ENCODE data around the gene ODR4. TPM values are rescaled to one million over a fixed set of nuclear protein-coding genes. Genes with fewer than 3 reads are reported as not detected.
"Not testable (repeated sequence)": the region's sequence is repeated elsewhere in the genome, so short reads cannot be mapped to it uniquely, and the experiment has no call there.

The ODR4 gene
- polyA plus RNA-seq, 1 of the 3 experiments (the other 2 are of a cell fraction): 8.2 TPM

DNA sequence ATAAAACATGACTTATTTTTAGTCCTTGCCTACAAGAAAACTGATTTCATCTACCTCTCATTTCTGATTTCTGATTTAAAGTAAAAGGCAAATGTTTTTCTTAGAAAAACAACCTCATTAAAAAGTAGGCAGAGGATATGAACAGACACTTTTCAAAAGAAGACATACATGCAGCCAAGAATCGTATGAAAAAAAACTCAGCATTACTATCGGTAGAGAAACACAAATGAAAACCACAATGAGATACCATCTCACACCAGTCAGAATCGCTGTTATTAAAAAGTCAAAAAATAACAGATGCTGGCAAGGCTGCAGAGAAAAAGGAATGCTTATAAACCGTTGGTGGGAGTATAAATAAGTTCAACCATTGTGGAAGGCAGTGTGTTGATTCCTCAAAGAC lies 16.2 kb downstream of the ODR4 start:
- WGBS (ENCODE audit: low lambda C conversion rate): 77% methylated on average over 4 of the region's 4 CpGs
- Histone ChIP-seq H4K20me1 (ENCODE audit: insufficient read depth) (no peaks in the 10 kb centered on the region), H3K36me3 (replicated peaks in 1 of 2; ENCODE audit: control insufficient read depth in 1 of 2, insufficient read depth in 2 of 2, low read length in 1 of 2) (peaks cover 82 to 87% of the 10 kb centered on the region in 2 experiments)

GRCh38 chr1:186392711-186393110 lies 17.1 kb downstream of the ODR4 start:
- not testable (repeated sequence) for H3K9me3 ChIP-seq; H3K27me3 ChIP-seq (ENCODE audit: insufficient read depth); H3K79me2 ChIP-seq (ENCODE audit: insufficient read depth); H3K4me1 ChIP-seq (ENCODE audit: control insufficient read depth in 1 of 2, insufficient read depth in 2 of 2, low read depth in 1 of 2, low read length in 1 of 2); H3K4me3 ChIP-seq (ENCODE audit: low read depth in 2 of 2, low read length in 1 of 2); H2AFZ ChIP-seq (ENCODE audit: low read depth); H3K9me2 ChIP-seq; H3K4me2 ChIP-seq; H4K20me1 ChIP-seq (ENCODE audit: insufficient read depth); DNase-seq; H3K27ac ChIP-seq (ENCODE audit: low read depth in 2 of 2, low read length in 1 of 2); H3K9ac ChIP-seq
- WGBS (ENCODE audit: low lambda C conversion rate): 93% methylated on average over 6 of the region's 6 CpGs
- Histone ChIP-seq H3K36me3 (replicated peaks in 1 of 2; ENCODE audit: control insufficient read depth in 1 of 2, insufficient read depth in 2 of 2, low read length in 1 of 2) (peaks cover 83 to 87% of the 10 kb centered on the region in 2 experiments), H3F3A (replicated peaks; ENCODE audit: insufficient read depth) (peaks cover 17% of the 10 kb centered on the region)
- POLR2A ChIA-PET: interaction anchor here (0.6 kb wide), 1 partner anchor 1528 kb away, joined by 3 read pairs; no protein-coding TSS in a partner anchor
- CTCF ChIA-PET: interaction anchor here (0.8 to 1.2 kb wide), 2 partner anchors 11 to 17 kb away, joined by 3 to 10 read pairs; partner anchors contain the start of genes ODR4 and TPR

More for the DNA sequence above, 16.2 kb downstream of the ODR4 start:
- TF ChIP-seq MEF2A (IDR thresholded peaks at IDR 0.05; ENCODE audit: borderline replicate concordance, low read depth) (no peak), FOXM1 (IDR thresholded peaks at IDR 0.05; ENCODE audit: low read depth) (no peak), RXRA (IDR thresholded peaks at IDR 0.05; ENCODE audit: borderline replicate concordance, low read depth) (no peak), GABPA (IDR thresholded peaks at IDR 0.05; ENCODE audit: low read depth) (no peak), TAF1 (IDR thresholded peaks at IDR 0.05; ENCODE audit: borderline replicate concordance, low read depth, low read length) (no peak), EZH2phosphoT487 (IDR thresholded peaks at IDR 0.05; ENCODE audit: borderline replicate concordance, low read depth) (no peak), TCF12 (IDR thresholded peaks at IDR 0.05) (no peak), IRF3 (IDR thresholded peaks at IDR 0.05; ENCODE audit: low read depth, low read length) (no peak), RFX5 (IDR thresholded peaks at IDR 0.05; ENCODE audit: low read length) (no peak), JUND (IDR thresholded peaks at IDR 0.05) (no peak), USF2 (IDR thresholded peaks at IDR 0.05; ENCODE audit: borderline replicate concordance, low read depth, low read length) (no peak), GATA2 (CRISPR knock-in tag; IDR thresholded peaks at IDR 0.05) (no peak), EP300 (IDR thresholded peaks at IDR 0.05; ENCODE audit: borderline replicate concordance in 1 of 2, low read depth in 1 of 2, low read length in 1 of 2) (no peak), SMC3 (IDR thresholded peaks at IDR 0.05; ENCODE audit: low read depth, low read length) (no peak), YY1 (IDR thresholded peaks at IDR 0.05; ENCODE audit: low read depth) (no peak)
- TF ChIP-seq, protein P1, sequence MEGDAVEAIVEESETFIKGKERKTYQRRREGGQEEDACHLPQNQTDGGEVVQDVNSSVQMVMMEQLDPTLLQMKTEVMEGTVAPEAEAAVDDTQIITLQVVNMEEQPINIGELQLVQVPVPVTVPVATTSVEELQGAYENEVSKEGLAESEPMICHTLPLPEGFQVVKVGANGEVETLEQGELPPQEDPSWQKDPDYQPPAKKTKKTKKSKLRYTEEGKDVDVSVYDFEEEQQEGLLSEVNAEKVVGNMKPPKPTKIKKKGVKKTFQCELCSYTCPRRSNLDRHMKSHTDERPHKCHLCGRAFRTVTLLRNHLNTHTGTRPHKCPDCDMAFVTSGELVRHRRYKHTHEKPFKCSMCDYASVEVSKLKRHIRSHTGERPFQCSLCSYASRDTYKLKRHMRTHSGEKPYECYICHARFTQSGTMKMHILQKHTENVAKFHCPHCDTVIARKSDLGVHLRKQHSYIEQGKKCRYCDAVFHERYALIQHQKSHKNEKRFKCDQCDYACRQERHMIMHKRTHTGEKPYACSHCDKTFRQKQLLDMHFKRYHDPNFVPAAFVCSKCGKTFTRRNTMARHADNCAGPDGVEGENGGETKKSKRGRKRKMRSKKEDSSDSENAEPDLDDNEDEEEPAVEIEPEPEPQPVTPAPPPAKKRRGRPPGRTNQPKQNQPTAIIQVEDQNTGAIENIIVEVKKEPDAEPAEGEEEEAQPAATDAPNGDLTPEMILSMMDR (IDR thresholded peaks at IDR 0.05): no peak
- TF ChIP-seq, protein P2, sequence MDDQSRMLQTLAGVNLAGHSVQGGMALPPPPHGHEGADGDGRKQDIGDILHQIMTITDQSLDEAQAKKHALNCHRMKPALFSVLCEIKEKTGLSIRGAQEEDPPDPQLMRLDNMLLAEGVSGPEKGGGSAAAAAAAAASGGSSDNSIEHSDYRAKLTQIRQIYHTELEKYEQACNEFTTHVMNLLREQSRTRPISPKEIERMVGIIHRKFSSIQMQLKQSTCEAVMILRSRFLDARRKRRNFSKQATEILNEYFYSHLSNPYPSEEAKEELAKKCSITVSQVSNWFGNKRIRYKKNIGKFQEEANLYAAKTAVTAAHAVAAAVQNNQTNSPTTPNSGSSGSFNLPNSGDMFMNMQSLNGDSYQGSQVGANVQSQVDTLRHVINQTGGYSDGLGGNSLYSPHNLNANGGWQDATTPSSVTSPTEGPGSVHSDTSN (IDR thresholded peaks at IDR 0.05): no peak
- peaks cover 8% of the 10 kb centered on the region for H3F3A ChIP-seq (replicated peaks; ENCODE audit: insufficient read depth)
- CTCF ChIA-PET: interaction anchor here (0.8 to 1.2 kb wide), 2 partner anchors 12 to 17 kb away, joined by 3 to 10 read pairs; partner anchors contain the start of genes ODR4 and TPR
- no peaks in the 10 kb centered on the region for H3K27me3 ChIP-seq (ENCODE audit: insufficient read depth)
- H3K27ac ChIP-seq (ENCODE audit: low read depth in 2 of 2, low read length in 1 of 2): no peak overlapping the region
- no peak overlapping the region for H2AFZ ChIP-seq (ENCODE audit: low read depth)
- no peaks in the 10 kb centered on the region for H3K9me3 ChIP-seq
- H3K9ac ChIP-seq: no peak overlapping the region
- no peak overlapping the region for H3K4me2 ChIP-seq
- DNase-seq: no peak
- no peak overlapping the region for H3K4me3 ChIP-seq (ENCODE audit: low read depth in 2 of 2, low read length in 1 of 2)
- no peaks in the 10 kb centered on the region for H3K4me1 ChIP-seq (ENCODE audit: control insufficient read depth in 1 of 2, insufficient read depth in 2 of 2, low read depth in 1 of 2, low read length in 1 of 2)
- no peaks in the 10 kb centered on the region for H3K9me2 ChIP-seq
- POLR2A ChIA-PET: interaction anchor here (0.6 kb wide), 1 partner anchor 1527 kb away, joined by 3 read pairs; no protein-coding TSS in a partner anchor
- H3K79me2 ChIP-seq (ENCODE audit: insufficient read depth): no peaks in the 10 kb centered on the region

All from SK-N-SH (cell line).